AG09319 (cell line): ENCODE data around the gene AGPAT3.

Experiments
- DNase-seq: peaks from one replicate; pipeline ENCODE4 v3.0.0-alpha.2; 2010; ENCODE audit warnings: low read depth; ENCODE audit errors: extremely low read depth
- CTCF ChIP-seq: IDR thresholded peaks from 2 replicates; pipeline ENCODE4 v1.5.1; 2011; ENCODE audit warnings: low read depth, mild to moderate bottlenecking, inconsistent platforms, low read length, moderate library complexity

The AGPAT3 gene

GRCh38 chr21:43972850-43973633 lies 108.0 kb downstream of the AGPAT3 start:
- no peak for TF ChIP-seq CTCF
- DNase-seq, result no peak

- TF ChIP-seq CTCF, result no peak
- no peak for DNase-seq
These were observed 108.6 kb downstream of the AGPAT3 start for GRCh38 chr21:43973634-43973955.

- no peak for DNase-seq
- no peak for TF ChIP-seq CTCF
These were observed 109.9 kb downstream of the AGPAT3 start for GRCh38 chr21:43974791-43975468.

- DNase-seq, result peak; percentile 16
These were observed 110.6 kb downstream of the AGPAT3 start for GRCh38 chr21:43975469-43976098.

GRCh38 chr21:43976661-43977060 lies 111.6 kb downstream of the AGPAT3 start:
- no peak for DNase-seq
- TF ChIP-seq CTCF, result no peak

More at GRCh38 chr21:43975469-43976098, 110.6 kb downstream of the AGPAT3 start:
- TF ChIP-seq CTCF, result peak; percentile 96

- no peak for TF ChIP-seq CTCF
- DNase-seq, result no peak
These were observed 113.0 kb downstream of the AGPAT3 start for GRCh38 chr21:43978060-43978459.

- DNase-seq, result no peak
- no peak for TF ChIP-seq CTCF
These were observed 114.6 kb downstream of the AGPAT3 start for GRCh38 chr21:43979654-43980053.
